HCT116 (cell line): ENCODE measurements around the gene PRKAG1. TPM values are rescaled to one million over a fixed set of nuclear protein-coding genes. Genes with fewer than 3 reads are reported as not detected.

Experiments
- ATAC-seq: fragments of 200-7000 bp; cut with Tn5 transposase; 2 replicates; pipeline ENCODE4 v1.9.1; 2020; ENCODE audit warnings: mild to moderate bottlenecking, moderate library complexity
- BruUV-seq: library from RNA; stranded (reverse); fragments of 400-500 nt; replicated peaks from 2 replicates; lab custom pipeline; 2021; lab: Mats Ljungman, UMichigan
- CTCF ChIA-PET: fragments of 300-600 bp; sonication (Branson Sonifier 250); formaldehyde crosslinking; loops from one replicate; lab custom pipeline; 2021; ENCODE audit warnings: antibody characterized with exemption; lab: Charles Lee
- POLR2A ChIA-PET: fragments of 300-600, 350-600 bp; sonication (Branson Sonifier 250); formaldehyde crosslinking; loops from one replicate; lab custom pipeline; 2021; ENCODE audit warnings: antibody characterized with exemption; lab: Charles Lee
- RAD21 ChIA-PET, 2 experiments: fragments of 300-600 bp; sonication (Branson Sonifier 250); formaldehyde crosslinking; loops; one replicate each; lab custom pipeline; 2023; ENCODE audit warnings: low total read pairs in 2 of 2; ENCODE audit not compliant: uncharacterized antibody in 2 of 2, unreplicated experiment in 2 of 2, low non-redundant PET in 1 of 2; lab: Charles Lee
- DNase-seq: peaks from one replicate; pipeline ENCODE4 v3.0.0-alpha.2; 2010; ENCODE audit warnings: low read depth, low spot score
- H2AFZ ChIP-seq: fragments of 200-600 bp; shearing (Covaris generic), sonication (generic); 2 replicates; pipeline ENCODE4 v1.6.1; 2017; ENCODE audit warnings: low read depth, mixed run types, mixed read lengths, antibody characterized with exemption, low read length; ENCODE audit not compliant: poor library complexity, severe bottlenecking
- H3K27ac ChIP-seq: 2 replicates; pipeline ENCODE4 v1.5.1; 2012; ENCODE audit warnings: low read depth, low read length
- H3K27me3 ChIP-seq: fragments of 200-600 bp; sonication (generic); 2 replicates; pipeline ENCODE4 v1.6.1; 2016; ENCODE audit warnings: mixed run types, low read length, mixed read lengths; ENCODE audit not compliant: insufficient read depth
- H3K36me3 ChIP-seq, 2 experiments: fragments of 200-500 bp in 1 of 2; fragments of 200-600 bp in 1 of 2; sonication (Bioruptor generic) in 1 of 2; sonication (generic) in 1 of 2; 2 replicates each; pipeline versions ENCODE4 v1.5.1 to v1.6.1; 2014 to 2016; ENCODE audit warnings: low read length in 2 of 2, inconsistent platforms in 1 of 2, mixed read lengths in 1 of 2, mixed run types in 1 of 2; ENCODE audit not compliant: insufficient read depth in 2 of 2, control insufficient read depth in 1 of 2
- H3K4me1 ChIP-seq, 2 experiments: fragments of 200-600 bp in 1 of 2; sonication (generic) in 1 of 2; 2 replicates each; pipeline versions ENCODE4 v1.5.1 to v1.6.1; 2012 to 2017; ENCODE audit warnings: low read length in 2 of 2, inconsistent platforms in 1 of 2, mild to moderate bottlenecking in 1 of 2, mixed read lengths in 1 of 2, mixed run types in 1 of 2, moderate library complexity in 1 of 2; ENCODE audit not compliant: insufficient read depth in 2 of 2, control insufficient read depth in 1 of 2
- H3K4me2 ChIP-seq: fragments of 200-600 bp; sonication (generic); 2 replicates; pipeline ENCODE4 v1.6.1; 2017; ENCODE audit warnings: mixed run types, low read length, mixed read lengths
- H3K4me3 ChIP-seq, 2 experiments: fragments of 200-600 bp in 1 of 2; sonication (generic) in 1 of 2; replicated peaks in 1 of 2; 2 replicates each; pipeline ENCODE4 v1.5.1; 2011 to 2016; ENCODE audit warnings: low read length in 2 of 2, control low read depth in 1 of 2, low read depth in 1 of 2, mild to moderate bottlenecking in 1 of 2, mixed read lengths in 1 of 2, mixed run types in 1 of 2
- H3K79me2 ChIP-seq: fragments of 200-600 bp; sonication (generic); 2 replicates; pipeline ENCODE4 v1.6.1; 2017; ENCODE audit warnings: mild to moderate bottlenecking, mixed run types, low read length, moderate library complexity, mixed read lengths; ENCODE audit not compliant: insufficient read depth
- H3K9ac ChIP-seq: fragments of 200-600 bp; sonication (generic); 2 replicates; pipeline ENCODE4 v1.6.1; 2016; ENCODE audit warnings: low read length, mixed read lengths
- H3K9me2 ChIP-seq: fragments of 200-600 bp; sonication (generic), shearing (Covaris generic); 2 replicates; pipeline ENCODE4 v1.6.1; 2017; ENCODE audit warnings: mixed run types, mild to moderate bottlenecking, moderate library complexity; ENCODE audit not compliant: insufficient read depth
- H3K9me3 ChIP-seq, 2 experiments: fragments of 200-500 bp in 1 of 2; fragments of 200-600 bp in 1 of 2; sonication (Bioruptor generic) in 1 of 2; sonication (generic) in 1 of 2; 2 replicates each; pipeline ENCODE4 v1.6.1; 2014 to 2017; ENCODE audit warnings: low read length in 2 of 2, mixed read lengths in 2 of 2, inconsistent platforms in 1 of 2, low read depth in 1 of 2, mild to moderate bottlenecking in 1 of 2, mixed run types in 1 of 2, moderate library complexity in 1 of 2; ENCODE audit not compliant: control insufficient read depth in 1 of 2, insufficient read depth in 1 of 2
- H4K20me1 ChIP-seq: fragments of 200-600 bp; sonication (generic), shearing (Covaris generic); 2 replicates; pipeline ENCODE4 v1.6.1; 2017; ENCODE audit warnings: mixed run types, mild to moderate bottlenecking, moderate library complexity; ENCODE audit not compliant: insufficient read depth
- CEBPB ChIP-seq: IDR thresholded peaks from 2 replicates; pipeline ENCODE4 v1.6.1; 2012; ENCODE audit warnings: low read depth
- FOSL1 ChIP-seq: IDR thresholded peaks from 2 replicates; pipeline ENCODE4 v1.6.1; 2012; ENCODE audit warnings: low read depth
- POLR2A ChIP-seq: IDR thresholded peaks from 2 replicates; pipeline ENCODE4 v1.7.0; 2011; ENCODE audit warnings: borderline replicate concordance; ENCODE audit not compliant: insufficient read depth, insufficient read length; ENCODE audit errors: extremely low read depth
- POLR2AphosphoS5 ChIP-seq: IDR thresholded peaks from 2 replicates; pipeline ENCODE4 v1.6.1; 2011; ENCODE audit warnings: mild to moderate bottlenecking, low read depth, low read length, moderate library complexity
- RAD21 ChIP-seq: IDR thresholded peaks from 2 replicates; pipeline ENCODE4 v1.6.1; 2012; ENCODE audit warnings: low read depth, mild to moderate bottlenecking
- SP1 ChIP-seq: IDR thresholded peaks from 2 replicates; pipeline ENCODE4 v1.6.1; 2012; ENCODE audit warnings: low read depth
- SRF ChIP-seq: IDR thresholded peaks from 2 replicates; pipeline ENCODE4 v1.6.1; 2012; ENCODE audit warnings: low read depth
- ZBTB33 ChIP-seq: IDR thresholded peaks from 2 replicates; pipeline ENCODE4 v1.6.1; 2011; ENCODE audit warnings: mild to moderate bottlenecking, low read length, moderate library complexity; ENCODE audit not compliant: insufficient replicate concordance; ENCODE audit errors: extremely low read depth
- intact Hi-C: fragments of 100-400 bp; cut with micrococcal nuclease; formaldehyde crosslinking; loops from 2 replicates; pipeline ENCODE4 v1.10.0; 2022
- total RNA-seq: library from RNA; stranded (reverse); gene quantifications from one replicate; pipeline ENCODE4 v1.2.1, GENCODE V29; 2021; ENCODE audit not compliant: unreplicated experiment

PRKAG1 gene
- total RNA-seq, 1 experiment from 2014 or later: 64.6 TPM

DNA sequence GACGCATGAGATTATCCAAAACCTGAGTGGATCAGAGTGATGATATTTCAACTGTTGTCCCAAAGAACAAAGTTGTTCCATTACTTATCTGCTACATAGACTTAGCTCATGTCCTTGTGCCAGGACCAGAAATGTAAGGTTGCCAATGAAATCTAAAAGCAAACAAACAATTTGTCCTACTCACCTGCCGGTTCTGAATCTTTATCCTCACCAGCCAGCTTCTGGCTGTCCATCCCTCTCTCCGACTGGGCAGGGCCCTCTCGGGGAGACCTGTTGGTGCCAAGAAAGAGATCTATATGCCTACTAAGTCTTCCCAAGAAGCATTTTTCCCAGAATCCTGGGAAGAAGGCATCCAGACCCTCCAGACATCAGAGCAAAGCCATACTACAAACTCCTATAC is 36.5 kb upstream of the PRKAG1 start:
- no peak for ATAC-seq
- no peak overlapping the region for H3K9ac ChIP-seq
- H3K9me2 ChIP-seq: no peaks in the 10 kb centered on the region
- H3K4me1 ChIP-seq: peaks cover 17 to 34% of the 10 kb centered on the region in 2 experiments
- TF ChIP-seq POLR2A (no peak), ZBTB33 (no peak), POLR2AphosphoS5 (no peak)
- H4K20me1 ChIP-seq: no peaks in the 10 kb centered on the region
- peaks cover 86% of the 10 kb centered on the region for H3K79me2 ChIP-seq
- H3K4me2 ChIP-seq: no peak overlapping the region
- H3K9me3 ChIP-seq: no peaks in the 10 kb centered on the region
- no peaks in the 10 kb centered on the region for H3K27me3 ChIP-seq
- RAD21 ChIA-PET: no interaction called here
- no peak overlapping the region for H3K4me3 ChIP-seq
- no peak for DNase-seq
- no peak overlapping the region for H2AFZ ChIP-seq
- BruUV-seq: no TSS peak
- POLR2A ChIA-PET: no interaction called here
- CTCF ChIA-PET: no interaction called here
- peaks cover 33 to 43% of the 10 kb centered on the region in 2 experiments for H3K36me3 ChIP-seq
- intact Hi-C loops: no loop called here
- no peak overlapping the region for H3K27ac ChIP-seq

DNA sequence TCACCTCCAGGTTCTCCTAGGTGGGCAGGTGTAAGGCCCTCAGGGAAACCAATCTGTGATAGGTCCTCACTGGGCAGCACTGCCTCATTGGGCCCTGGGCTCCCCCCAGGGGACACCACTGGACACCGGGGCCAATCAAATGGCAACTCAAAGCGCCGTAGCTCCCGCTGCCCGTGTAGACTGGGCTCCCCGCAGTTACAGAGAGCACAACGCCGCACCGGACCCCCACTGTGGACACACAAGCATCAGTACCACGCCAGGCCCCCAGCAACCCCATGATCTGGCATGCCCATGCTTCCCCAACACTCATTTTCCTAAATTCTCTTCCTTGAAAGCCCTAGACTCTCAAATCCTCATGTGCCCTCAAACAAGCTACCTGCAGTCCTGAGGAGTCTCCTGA is 35.9 kb upstream of the PRKAG1 start:
- H3K9me3 ChIP-seq: no peaks in the 10 kb centered on the region
- H3K36me3 ChIP-seq: peaks cover 35 to 48% of the 10 kb centered on the region in 2 experiments
- DNase-seq (no peak), ATAC-seq (no peak)
- no TSS peak for BruUV-seq
- no peaks in the 10 kb centered on the region for H3K9me2 ChIP-seq
- H4K20me1 ChIP-seq: no peaks in the 10 kb centered on the region
- ChIA-PET RAD21 (no interaction called here), CTCF (no interaction called here), POLR2A (no interaction called here)
- no peak overlapping the region for H3K27ac ChIP-seq
- no peaks in the 10 kb centered on the region for H3K27me3 ChIP-seq
- H3K79me2 ChIP-seq: peaks cover 84% of the 10 kb centered on the region
- no peak overlapping the region for H3K4me3 ChIP-seq
- intact Hi-C loops: no loop called here
- TF ChIP-seq ZBTB33 (no peak), RAD21 (no peak), FOSL1 (no peak), SP1 (no peak), SRF (no peak), CEBPB (no peak)
- H2AFZ ChIP-seq: no peak overlapping the region
- no peak overlapping the region for H3K9ac ChIP-seq
- H3K4me1 ChIP-seq: peaks cover 17 to 35% of the 10 kb centered on the region in 2 experiments
- H3K4me2 ChIP-seq: no peak overlapping the region
